OCI-LY7 (cell line): ENCODE measurements around the gene NAT9.

Experiments
- CTCF ChIP-seq: fragments of 200-600 bp; sonication (generic); conservative IDR thresholded peaks from 2 replicates; pipeline ENCODE4 v1.5.1; 2014; ENCODE audit warnings: mild to moderate bottlenecking, antibody characterized with exemption, low read length, moderate library complexity, mixed read lengths
- EZH2phosphoT487 ChIP-seq: fragments of 200-600 bp; sonication (generic); IDR thresholded peaks from 2 replicates; pipeline ENCODE4 v1.6.1; 2018; ENCODE audit warnings: low read depth, borderline replicate concordance, mild to moderate bottlenecking, mixed run types, antibody characterized with exemption, low read length, moderate library complexity, mixed read lengths

DNA sequence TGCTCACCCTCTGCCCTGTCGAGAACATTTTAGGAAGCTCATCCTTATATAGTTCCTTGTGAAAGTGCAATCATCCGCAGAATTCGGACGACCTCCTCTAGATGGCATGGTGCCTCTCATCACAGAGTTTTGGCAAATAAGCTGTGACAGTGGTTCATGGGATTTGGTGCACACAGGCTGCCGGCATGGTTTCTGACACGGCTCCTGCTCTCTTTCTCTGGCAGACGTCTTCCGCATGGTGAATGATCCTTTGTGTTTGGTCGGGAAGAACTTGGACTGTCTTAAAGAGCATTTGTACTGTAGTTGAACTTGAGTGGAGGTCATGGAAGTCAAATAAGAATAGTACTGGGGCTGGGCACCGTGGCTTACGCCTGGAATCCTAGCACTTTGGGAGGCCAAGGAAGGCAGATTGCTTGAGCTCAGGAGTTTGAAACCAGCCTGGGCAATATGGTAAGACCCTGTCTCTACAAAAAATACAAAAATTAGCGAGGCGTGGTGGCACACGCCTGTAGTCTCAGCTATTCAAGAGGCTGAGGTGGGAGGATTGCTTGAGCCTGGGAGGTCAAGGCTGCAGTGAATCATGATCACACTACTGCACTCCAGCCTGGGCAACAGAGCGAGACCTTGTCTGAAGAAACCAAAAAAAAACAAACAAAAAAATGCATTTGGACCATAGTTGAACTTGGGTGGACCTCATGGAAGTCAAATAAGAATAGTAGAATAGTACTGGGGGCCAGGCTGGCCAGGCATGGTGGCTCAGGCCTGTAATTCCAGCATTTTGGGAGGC is 34.7 kb upstream of the NAT9 start:
- TF ChIP-seq CTCF (no peak), EZH2phosphoT487 (no peak)
